SK-N-MC (cell line): ENCODE results near the gene USP35.

Experiments used
- EZH2 ChIP-seq: fragments of 200-600 bp; sonication (generic); IDR thresholded peaks from one replicate; pipeline ENCODE4 v1.6.1; 2017; ENCODE audit warnings: antibody characterized with exemption
- POLR2AphosphoS5 ChIP-seq: IDR thresholded peaks from 2 replicates; pipeline ENCODE4 v1.6.1; 2012; ENCODE audit warnings: mild to moderate bottlenecking, low read depth, low read length, borderline replicate concordance

GRCh38 chr11:78219493-78220217 is 30.9 kb downstream of the USP35 start:
- TF ChIP-seq POLR2AphosphoS5 (no peak), EZH2 (no peak)
